Measurements from ENCODE around the gene TCF12.
"Not testable (repeated sequence)": the region's sequence is repeated elsewhere in the genome, so short reads cannot be mapped to it uniquely, and the experiment has no call there.

Gene TCF12

DNA sequence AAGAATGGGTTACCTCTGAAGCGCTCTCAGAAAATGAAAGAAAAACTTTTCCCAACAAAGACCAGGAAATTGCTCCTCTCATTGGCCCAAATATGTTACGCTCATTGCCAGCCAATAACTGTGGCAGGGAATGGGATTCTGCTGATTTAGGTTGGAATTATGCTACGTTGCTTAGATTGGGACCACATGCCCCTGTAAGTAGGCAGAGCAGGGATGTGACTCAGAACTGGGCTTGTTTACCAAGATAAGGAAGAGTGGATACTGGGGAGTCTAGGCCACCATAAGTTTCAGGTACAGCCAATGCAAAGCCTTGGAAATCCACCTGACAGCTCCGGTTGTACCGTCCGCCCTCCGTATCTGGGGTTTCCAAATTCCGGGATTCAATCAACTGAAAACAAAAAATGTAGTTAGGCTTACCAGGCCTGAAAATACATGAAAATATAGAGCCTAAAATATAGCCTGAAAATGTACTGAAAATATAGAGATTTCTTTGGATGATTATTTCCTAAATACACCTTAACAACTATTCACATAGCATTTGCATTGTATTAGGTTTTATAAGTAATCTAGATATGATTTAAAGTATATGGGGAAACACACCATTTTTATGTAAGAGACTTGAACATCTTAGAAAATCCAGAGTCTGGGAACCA is 1.5 kb upstream of the TCF12 start:
- DNase-seq = no peak

DNA sequence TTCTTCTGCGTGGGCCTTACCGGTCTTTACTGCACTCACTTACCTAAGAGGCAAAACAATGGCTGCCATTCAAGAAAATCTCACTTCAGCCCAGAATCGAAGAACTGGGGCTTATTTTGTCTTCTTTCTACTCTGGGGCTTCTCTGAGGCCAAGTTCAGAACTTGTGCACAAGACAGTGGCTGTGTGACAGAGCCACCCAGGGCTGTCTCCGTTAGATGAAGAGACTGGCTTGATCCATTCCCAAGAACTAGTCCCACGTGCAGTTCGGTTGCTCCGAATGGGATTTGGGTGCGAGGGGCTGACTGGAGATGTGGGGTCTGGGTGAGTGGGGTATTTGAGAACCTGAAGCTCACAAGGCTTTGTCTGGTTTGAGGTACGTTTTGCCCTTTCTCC is 795 bp upstream of the TCF12 start:
- DNase-seq = no peak

DNA sequence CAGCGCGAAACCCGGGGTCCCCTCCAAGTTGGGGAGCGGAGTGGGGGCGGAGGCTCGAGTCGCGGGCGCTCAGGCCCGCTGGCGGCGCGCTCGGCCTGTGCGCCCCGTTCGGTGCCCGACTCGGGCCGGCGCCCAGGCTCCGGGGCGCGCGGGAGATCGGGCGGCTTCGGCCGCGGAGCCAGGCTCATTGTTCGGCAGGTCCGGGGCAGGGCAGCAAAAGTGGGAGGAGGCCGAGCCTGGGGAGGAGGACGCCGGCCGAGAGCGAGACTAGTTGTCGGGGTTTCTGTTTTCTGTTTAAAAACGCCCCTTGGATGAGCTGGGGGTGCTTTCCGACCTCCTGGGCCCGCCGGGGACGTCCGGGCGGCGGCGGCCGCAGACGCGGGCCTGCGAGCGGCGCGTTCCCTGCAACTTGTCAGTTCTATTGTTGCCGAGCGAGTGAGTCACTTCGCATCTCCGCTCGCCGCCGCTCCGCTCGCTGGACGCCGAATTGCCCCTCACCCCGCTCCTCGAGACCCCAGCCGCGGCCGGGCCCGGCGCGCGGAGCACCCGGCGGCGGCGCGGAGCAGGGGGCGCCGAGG is 676 bp downstream of the TCF12 start:
- peak; percentile 73 for DNase-seq

DNA sequence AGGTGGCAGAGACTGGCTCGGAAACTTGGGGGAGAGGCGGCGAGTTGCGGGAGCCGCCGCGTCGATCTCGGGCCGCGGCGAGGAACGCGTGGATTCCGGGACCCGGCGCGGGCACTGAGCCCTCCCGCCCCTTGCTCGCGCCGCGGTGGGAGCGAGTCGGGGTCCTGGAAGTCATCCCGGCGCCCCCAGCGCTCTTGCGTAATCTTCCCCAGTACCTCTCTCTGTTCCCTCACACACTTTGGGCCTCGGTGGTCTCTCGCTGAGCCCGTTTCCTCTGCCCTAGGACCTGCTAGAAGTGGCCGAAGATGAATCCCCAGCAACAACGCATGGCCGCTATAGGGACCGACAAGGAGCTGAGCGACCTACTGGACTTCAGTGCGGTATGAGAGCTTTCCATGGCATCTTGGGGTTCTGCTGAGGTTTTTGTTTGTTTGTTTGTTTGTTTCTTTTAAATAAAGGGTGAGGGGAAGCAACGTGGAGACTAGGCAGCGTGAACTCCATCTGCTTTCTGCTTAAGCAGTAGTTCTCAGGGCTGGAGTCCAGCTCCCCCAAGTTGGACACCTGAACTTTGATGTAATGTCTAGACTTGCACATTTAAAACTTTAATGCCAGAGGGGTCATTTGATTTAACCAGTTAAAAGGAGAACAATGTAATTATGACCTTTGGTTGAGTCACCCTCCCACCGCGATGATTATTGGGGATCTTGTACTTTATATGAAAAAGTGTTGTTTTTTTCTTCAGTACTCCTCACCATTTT is 1.3 kb downstream of the TCF12 start:
- DNase-seq = peak; percentile 66

DNA sequence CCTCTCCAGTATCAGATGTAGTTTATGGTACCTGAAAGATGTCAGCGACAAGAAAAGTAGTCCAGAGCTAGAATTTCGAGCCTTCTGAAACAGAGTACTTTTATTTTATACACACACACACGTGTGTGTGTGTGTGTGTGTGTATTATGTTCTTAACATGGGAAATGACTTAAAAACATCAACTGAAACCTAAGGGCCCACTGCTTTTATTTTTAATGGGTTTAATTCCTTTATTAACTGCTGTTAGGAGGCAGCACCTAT is 1.9 kb downstream of the TCF12 start:
- DNase-seq = no peak

DNA sequence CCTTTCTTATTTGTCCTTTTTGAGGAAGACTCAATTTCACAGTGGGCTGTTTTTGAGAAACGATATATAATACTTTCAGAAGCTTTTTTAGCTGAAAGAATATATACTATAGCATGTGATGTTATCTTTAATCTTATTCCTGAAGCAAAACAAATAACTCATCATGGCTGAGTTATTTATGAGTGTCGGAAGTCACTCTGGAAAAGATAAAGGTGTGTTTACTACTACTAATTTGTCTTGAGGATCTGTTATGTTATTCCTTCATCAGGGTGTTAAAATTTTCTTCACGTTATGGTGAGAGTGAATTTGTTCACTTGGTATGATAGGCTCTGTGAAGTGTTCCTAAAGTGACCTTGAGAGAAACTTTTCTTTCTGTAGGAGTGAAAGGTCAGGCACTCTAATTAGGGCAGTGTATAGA is 4.7 kb downstream of the TCF12 start:
- DNase-seq = no peak

DNA sequence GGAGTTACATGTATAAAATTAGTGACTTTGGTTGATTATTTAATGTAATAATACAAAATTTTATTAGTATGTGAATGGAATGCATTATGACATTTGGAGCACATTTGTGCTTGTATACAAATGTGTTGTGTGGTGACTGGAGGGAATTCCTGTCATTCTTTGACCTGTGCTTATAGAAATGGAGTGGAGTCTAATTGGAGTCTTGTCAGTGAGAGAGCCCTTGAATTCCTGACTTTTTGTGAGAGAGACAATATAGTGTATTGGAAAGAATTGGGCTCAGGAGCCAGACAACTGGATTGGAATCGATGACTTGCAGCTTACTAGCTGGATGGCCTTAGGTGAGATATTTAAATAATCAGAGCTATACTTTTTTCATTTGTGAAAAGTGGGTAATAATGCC is 9.4 kb downstream of the TCF12 start:
- no peak for DNase-seq

DNA sequence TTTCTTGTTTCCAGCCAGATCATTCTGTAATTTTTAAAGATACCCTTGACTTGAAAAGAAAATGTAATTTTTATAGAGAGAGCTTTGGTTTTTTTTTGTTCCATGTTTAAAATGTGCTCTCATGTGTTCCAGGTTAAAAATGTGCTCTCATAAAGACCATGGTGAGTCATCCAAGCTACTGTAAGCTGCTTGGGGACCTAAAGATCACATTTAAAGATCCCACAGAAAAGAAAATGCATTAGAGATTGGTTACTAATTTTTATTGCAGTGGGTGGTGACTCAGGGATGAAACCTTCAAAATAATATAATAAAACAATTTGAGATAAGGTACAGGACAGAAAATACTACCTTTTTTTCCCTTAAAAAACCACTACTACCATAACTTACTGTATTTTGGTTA is 11.0 kb downstream of the TCF12 start:
- DNase-seq = no peak

DNA sequence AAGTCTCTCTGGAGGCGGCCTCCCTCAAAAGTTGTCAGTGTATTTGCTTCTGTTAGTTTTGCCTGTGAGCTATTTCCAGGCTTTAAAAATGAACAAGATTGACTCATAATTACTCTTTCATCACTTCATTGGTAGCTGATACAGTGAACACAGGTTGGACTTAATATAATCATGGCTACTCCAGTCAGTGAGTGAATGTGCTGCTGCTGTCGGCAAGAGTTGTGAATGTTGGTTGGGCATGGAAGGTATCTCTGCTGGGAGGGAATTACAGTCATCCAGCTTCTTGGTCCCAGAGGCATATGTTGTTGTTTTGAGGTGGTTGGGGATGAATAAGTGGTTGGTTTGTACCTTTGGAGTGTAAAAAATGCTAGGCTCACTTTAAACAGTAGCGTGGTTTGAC is 11.5 kb downstream of the TCF12 start:
- DNase-seq = no peak

DNA sequence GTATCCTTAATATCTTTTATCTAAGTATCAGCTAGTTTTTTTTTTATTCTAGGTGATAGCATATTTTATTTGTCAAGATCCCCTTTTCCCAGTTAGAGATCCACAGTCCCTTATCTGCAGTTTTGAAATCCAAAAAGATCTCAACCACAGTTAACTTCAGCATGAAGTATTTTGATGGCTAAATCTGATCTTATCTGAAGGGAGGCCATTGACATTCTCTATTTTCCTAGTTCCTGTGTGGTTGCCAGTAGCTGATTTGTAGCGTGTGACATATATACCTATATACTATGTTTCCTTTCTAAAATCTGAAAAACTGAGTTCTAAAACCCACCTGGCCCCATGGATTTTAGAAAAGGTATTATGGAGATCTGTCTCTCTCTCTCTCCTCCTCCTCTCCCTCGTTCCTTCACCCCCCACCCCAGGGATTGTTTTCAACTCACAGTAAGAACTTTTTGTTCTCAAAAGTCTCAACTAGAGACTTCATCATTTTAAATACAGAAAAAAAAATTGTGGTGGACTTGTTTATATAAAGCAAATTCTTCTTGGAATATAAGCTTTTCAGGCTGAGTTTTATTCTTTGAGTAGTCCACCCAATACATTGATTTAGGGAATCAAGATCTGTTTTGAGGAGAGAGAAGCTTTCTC is 12.3 kb downstream of the TCF12 start:
- no peak for DNase-seq

DNA sequence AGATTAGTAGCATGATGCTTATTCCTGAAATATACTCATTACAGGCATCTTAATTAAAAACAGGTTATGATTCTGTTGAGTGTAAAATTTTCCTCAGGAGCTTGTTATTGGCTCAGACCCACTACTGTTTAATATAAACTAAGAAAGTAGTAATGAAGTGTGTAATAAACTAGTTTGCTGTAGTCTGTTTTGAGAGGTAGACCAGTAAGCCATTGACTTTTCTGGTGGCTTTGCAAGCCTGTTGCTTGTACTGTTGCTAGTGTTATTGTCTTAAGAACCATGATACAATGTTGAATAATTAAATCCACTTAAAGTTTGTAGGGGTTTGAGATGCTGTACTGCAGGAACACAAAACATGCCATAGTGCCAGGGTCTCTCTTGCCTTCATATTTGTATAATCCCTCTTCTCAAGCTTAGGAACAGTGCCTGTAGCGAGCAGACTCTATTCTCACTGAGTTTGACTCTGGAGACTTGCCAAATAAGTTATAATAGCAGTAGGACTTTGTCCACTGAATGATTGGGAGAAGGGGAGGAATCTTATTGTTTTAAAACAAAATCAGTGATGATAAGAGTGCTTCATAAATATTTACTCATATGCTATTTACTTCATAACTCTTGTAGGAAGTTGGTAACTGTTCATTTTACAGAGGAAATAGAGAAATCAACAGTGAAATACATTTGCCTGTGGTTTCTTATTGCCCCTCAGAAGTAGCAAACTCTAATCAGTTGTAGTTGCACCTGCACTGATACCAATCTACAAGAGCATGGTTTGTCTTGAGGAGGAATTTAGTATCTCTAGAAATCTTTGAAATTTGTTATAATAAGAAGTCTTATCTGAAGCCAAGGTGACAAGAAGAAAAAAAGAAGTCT is 13.4 kb downstream of the TCF12 start:
- DNase-seq = no peak

DNA sequence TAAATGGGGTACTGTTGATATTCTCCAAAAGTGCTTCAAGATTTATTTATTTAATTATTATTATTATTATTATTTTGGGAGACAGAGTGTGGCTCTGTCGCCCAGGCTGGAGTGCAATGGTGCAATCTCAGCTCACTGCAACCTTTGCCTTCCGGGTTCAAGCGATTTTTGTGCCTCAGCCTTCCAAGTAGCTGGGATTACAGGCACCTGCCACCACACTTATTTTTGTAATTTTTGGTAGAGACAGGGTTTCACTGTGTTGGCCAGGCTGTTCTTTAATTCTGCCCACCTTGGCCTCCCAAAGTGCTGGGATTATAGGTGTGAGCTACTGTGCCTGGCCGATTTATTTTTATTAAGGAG is 14.0 kb downstream of the TCF12 start:
- DNase-seq = not testable (repeated sequence)

DNA sequence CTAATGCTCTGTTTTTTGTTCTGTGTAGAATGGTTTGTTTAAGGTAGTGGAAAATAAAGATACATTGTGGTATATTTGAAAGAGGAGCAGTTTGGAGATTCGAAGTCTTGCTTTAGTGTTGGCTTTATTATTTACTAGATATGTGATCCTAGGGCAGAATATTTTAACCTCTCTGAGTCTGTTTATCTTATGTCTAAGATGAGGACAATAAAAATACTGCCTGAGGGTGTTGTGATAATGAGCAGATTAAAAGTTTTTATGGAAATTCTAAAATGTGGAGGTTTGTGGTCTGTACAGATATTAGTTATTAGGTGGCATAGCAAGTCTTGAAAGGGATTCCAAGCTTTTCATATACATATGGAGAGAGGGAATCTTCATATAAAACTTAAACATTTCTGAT is 15.0 kb downstream of the TCF12 start:
- no peak for DNase-seq

DNA sequence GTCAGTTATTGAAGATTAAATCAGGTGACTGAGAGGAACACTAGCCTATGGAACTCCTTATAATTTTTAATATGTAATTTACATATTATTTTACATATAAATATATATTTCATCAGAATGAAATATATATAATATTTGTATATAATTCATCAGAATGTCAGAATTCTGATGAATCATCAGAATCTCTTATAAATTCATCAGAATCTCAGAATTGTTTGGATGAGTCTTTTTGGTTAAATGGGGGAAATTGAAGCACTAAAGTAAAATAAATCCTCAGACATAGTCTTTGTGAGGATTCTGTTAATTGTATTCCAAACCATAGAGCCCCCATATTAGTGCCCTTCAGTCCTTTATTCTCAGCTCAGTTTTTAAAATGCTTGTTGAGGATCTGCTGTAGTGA is 15.4 kb downstream of the TCF12 start:
- no peak for DNase-seq

DNA sequence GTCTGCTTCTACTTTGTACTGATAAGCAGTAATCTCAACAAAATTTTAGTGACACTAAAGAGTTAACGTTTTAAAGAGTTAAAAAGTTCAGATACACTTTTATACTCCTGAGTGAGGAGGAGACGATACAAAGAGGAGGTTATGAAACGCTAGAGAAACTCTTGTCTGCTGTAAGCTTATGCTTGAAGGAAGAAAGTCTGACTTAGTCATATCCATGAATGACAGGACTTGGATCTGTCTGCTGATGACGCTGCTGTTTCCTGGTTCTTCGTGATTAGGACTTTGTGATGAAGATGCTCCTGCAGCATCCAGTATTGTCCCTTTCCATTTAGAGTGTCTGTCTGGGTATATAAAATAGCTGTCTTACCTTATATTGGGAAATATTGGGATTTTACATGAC is 15.8 kb downstream of the TCF12 start:
- no peak for DNase-seq

DNA sequence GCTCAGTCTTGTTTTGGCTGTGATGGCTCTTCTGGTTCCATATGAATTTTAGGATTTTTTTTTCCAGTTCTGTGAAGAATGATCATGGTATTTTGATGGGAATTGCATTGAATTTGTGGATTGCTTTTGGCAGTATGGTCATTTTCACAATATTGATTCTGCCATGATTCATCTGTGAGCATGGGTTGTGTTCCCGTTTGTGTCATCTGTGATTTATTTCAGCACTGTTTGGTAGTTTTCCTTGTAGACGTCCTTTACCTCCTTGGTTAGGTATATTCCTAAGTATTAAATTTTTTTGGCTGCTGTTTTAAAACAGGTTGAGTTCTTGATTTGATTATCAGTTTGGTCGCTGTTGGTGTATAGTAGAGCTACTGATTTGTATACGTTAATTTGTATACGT is 18.5 kb downstream of the TCF12 start:
- no peak for DNase-seq

DNA sequence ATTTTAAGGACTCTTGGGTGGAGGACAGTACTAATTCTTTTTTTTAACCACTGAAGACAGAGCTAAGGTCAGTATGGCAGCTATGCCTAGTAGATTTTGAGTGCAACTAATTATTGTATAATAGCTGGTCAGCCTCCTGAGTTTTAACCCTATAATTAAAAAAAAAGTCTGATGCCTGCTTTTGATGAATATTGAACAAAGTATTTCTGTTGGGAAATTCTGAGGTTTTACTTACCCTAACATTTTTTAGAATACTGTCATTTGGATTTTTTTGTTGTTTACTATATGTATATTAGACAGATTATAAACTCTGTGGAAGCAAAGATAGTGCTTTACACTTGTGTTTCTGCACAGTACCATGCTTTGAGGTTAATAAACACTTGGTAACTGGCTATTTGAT is 20.8 kb downstream of the TCF12 start:
- DNase-seq = no peak

DNA sequence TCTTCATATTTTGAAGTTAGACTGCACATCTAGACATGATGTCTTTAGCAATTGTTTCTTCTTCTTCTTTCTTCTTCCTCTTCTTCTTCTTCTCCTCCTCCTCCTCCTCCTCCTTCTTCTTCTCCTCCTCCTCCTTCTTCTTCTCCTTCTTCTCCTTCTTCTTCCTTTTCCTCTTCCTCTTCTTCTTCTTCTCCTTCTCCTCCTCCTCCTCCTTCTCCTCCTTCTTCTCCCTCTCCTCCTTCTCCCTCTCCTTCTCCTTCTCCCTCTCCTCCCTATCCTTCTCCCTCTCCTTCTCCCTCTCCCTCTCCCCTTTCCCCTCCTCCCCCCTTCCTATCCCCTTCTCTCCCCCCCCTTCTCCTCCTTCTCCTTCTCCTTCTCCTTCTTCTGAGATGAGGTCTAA is 21.9 kb downstream of the TCF12 start:
- DNase-seq = no peak

DNA sequence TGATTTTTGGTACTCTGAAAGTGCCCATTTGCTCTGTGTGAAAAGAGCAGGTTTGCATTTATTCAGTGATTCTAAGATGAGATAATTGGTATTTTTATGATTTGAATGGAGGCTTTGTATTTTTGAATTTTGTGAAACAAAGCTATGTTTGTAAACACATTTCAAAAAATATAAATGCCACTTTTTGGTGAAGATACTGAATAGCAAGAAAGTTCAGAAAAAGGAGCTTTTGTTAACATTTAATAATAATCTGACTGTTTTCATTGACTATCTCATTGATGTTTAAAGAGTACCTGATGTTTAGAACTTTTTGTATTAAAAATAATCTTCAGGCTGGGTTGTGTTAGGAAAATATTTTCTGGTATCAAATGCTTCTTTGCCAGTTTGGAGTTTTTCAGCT is 23.7 kb downstream of the TCF12 start:
- no peak for DNase-seq

DNA sequence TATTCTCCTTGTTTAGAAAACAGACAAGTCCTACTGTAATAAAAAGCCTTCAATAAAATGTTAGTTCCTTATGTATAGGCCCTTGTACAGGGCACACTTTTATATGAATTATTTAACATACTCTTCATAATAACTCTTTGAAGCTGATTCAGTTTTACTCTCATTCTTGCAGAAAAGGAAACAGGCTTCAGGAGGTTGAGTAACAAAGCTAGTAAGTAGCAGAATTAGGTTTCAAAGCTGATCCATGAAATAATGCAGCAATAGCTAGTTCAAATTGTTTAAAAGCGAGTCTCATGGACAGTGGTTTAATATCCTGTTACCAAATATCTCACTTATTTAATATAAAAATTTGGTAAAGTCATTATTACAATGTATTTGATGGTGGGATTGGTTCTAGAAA is 25.0 kb downstream of the TCF12 start:
- DNase-seq = no peak

DNA sequence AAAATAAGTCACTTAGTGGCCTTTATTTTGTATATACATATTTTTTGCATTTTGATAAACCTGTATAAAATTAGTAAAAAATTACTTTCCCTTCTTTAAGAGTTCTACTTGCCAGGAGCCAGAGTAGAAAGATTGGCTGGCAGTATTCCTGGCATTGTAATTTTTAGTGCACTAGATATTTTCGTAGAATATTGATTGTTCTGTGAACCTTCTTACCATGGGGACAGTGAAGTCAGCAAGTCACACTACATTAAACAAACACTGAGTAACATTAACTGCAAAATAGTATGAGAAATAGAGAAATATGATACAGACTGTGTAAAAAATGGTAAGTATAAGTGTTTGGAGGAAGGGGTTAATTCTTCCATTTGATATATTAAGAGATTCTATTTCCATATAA is 26.0 kb downstream of the TCF12 start:
- no peak for DNase-seq

DNA sequence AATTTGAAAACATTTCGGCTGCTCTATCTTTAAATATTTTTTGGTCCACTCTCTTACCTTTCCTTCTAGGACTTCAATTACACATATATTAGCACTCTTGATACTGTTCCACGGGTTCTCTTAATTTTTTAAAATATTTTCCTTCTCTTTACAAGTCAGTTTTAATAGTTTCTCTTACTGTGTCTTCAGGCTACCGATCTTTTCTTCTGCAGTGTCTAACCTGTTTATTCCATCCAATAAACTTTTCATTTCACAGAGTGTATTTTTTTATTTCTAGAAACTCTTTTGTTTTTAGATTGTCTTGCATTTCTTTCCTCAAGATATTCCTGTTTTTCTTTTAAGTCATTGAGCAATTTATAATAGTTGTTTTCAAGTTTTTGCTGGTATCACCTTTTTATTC is 27.7 kb downstream of the TCF12 start:
- DNase-seq = no peak

DNA sequence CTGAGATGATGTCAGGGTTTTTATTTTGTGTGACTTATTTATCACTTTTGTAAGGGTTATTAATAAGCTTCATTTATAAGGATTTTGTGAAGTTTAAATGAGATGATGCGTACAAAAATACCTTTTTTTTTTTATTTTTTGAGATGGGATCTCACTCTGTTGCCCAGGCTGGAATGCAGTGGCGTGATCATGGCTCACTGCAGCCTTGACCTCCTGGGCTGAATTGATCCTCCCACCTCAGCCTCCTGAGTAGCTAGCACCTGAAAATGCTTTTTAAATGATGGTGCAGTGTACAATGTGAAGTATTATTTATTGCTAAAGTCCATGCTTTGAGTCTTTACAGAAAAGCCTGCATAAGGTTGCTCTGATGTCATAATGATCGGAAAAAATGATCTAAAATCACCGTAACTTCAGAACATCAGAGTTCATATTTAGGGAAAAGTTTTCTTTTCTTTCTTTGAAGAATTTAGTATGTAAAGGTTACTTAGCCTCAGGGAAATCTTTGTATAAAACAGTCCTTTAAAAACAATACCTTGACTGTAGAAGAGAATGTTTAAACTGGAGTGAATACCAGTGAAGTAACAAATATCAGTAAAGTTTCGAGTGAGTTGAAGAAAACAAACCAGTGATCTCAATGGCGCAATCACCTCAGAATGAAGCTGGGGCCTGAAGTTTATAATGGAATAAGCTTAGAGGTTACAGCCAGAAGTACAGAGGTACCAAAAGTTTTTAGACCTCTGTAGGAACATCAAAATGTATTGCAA is 29.7 kb downstream of the TCF12 start:
- no peak for DNase-seq

Data from right hindlimb (tissue), 1 donor.